GM12873 (cell line): ENCODE measurements around the gene GGPS1.

Experiments used
- CTCF ChIP-seq: IDR thresholded peaks from 2 replicates; pipeline ENCODE4 v1.5.1; 2012; ENCODE audit warnings: low read depth, mild to moderate bottlenecking, moderate library complexity, low read length, control low read depth; ENCODE audit not compliant: insufficient read depth; ENCODE audit errors: missing control alignments

The GGPS1 gene

GRCh38 chr1:235289859-235290739, 38.3 kb upstream of the GGPS1 start:
- no peak for TF ChIP-seq CTCF

DNA sequence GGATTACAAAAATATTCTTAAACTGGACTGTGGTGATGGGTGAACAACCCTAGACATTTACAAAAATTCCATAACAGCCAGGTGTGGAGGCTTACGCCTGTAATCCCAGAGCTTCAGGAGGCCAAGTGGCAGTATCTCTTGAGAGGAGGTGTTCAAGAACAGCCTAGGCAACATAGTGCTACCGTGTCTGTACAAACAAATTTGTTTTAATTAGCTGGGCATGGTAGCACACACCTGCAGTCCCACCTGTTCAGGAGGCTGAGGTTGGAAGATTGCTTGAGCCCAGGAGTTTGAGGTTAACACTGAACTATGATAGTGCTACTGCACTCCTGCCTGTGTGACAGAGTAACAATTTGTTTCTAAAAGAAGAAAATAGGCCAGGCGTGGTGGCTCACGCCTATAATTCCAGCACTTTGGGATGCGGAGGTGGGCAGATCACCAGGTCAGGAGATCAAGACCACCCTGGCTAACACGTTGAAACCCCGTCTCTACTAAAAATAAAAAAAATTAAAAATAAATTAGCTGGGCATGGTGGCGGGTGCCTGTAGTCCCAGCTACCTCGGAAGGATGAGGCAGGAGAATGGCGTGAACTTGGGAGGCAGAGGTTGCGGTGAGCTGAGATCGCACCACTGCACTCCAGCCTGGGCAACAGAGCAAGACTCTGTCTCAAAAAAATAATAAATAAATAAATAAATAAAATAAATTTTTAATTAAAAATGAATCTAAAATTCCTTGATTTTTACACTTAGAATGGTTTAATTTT, 37.4 kb upstream of the GGPS1 start:
- TF ChIP-seq CTCF = no peak

DNA sequence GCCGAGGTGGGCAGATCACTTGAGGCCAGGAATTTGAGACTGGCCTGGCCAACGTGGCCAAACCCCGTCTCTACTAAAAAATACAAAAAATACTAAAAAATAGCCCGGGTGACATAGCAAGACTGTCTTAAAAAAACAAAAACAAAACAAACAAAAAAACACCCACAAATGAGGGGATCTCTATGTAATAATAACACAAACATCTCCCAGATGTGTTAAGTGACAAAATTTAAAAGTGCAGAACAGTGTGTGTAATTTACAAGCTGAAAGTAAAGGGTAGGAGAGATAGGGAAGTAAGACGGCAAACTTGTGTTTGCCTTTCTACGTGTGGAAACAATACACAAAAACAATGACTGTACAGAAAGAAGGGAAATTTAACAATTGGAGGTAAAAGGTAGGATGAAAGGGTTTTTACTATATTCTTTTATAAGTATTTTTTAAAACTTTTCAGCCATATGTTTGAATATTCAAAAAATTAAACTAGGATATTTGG, 36.7 kb upstream of the GGPS1 start:
- no peak for TF ChIP-seq CTCF

GRCh38 chr1:235292790-235293189, 35.6 kb upstream of the GGPS1 start:
- TF ChIP-seq CTCF = no peak

DNA sequence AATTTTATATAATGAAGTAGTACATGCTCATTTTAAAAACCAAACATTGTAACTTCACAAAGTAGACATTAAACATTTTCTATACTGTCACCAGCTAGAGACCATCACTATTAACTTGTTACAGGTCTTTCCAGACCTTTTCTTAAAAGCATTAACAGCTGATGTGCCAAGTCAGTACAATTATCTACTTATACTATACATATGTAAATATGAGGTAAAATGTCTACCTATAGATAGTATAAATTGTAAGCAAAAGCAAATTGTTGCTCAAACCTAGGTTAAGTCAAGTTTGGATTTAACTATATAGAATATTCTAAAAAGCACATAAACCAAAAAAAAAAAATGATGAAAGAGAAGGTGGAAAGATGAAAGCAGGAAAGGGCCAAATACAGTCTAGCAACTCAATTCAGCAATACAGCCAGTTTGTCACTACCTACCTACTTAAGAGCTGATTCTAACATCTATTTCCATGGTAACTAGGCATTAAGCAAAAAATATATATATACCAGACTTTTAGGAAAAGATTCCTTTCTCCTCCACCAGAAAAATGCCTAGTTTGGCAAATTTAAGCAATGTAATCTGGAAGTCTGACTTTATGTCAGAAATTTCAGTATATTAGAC, 34.9 kb upstream of the GGPS1 start:
- TF ChIP-seq CTCF = no peak

GRCh38 chr1:235295902-235296350, 32.4 kb upstream of the GGPS1 start:
- no peak for TF ChIP-seq CTCF

DNA sequence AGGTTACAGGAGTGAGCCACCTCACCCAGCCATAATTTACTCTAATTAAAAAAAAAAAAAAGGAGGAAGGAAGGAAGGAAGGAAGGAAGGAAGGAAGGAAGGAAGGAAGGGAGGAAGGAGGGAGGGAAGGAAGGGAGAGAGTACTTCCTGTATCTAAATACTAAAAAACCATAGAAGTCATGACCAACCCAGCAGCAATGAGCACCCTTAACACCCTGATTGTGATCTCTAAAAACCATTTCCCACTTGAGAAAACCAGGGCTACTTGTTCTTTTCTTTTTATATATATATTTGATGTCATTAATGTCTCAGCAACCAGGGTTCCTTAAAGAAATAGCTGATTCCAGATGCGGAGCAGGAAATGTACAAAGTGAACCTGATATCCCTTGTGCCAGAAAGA, 31.6 kb upstream of the GGPS1 start:
- TF ChIP-seq CTCF = no peak
